T-helper 17 cell (primary cell): Measurements from ENCODE around the gene SYT17. TPM values are rescaled to one million over a fixed set of nuclear protein-coding genes. Genes with fewer than 3 reads are reported as not detected.

Source experiments
- ATAC-seq: fragments of 150-1000 bp; cut with Tn5 transposase; 2 replicates; pipeline ENCODE4 v1.10.0; 2021; ENCODE audit warnings: mild to moderate bottlenecking, moderate library complexity
- DNase-seq, 3 donors: peaks; one replicate each; pipeline versions ENCODE4 v3.0.0 to v3.0.0-alpha.2; 2020 to 2021
- H3K9me3 ChIP-seq: one replicate; pipeline ENCODE4 v1.7.0; 2013; ENCODE audit warnings: low read length, mild to moderate bottlenecking; ENCODE audit not compliant: control insufficient read depth, poor library complexity, severe bottlenecking
- H3K27ac Mint-ChIP-seq: one replicate; pipeline ENCODE4 v1.8.0; 2022; ENCODE audit warnings: mild to moderate bottlenecking, moderate library complexity, mixed read lengths
- H3K27me3 Mint-ChIP-seq: one replicate; pipeline ENCODE4 v1.8.0; 2022; ENCODE audit warnings: mixed read lengths
- H3K36me3 Mint-ChIP-seq: one replicate; pipeline ENCODE4 v1.8.0; 2022; ENCODE audit warnings: low read depth, mixed read lengths
- H3K4me1 Mint-ChIP-seq: one replicate; pipeline ENCODE4 v1.8.0; 2022; ENCODE audit warnings: mild to moderate bottlenecking, mixed read lengths
- H3K4me3 Mint-ChIP-seq: one replicate; pipeline ENCODE4 v1.8.0; 2022; ENCODE audit warnings: mild to moderate bottlenecking, moderate library complexity, mixed read lengths
- total RNA-seq, 4 donors: library from RNA in 2 of 4; stranded (reverse) in 2 of 4; gene quantifications; one replicate each; pipeline ENCODE4 v1.2.3 and lab custom pipeline; 2022 to 2026

SYT17 gene, protein sequence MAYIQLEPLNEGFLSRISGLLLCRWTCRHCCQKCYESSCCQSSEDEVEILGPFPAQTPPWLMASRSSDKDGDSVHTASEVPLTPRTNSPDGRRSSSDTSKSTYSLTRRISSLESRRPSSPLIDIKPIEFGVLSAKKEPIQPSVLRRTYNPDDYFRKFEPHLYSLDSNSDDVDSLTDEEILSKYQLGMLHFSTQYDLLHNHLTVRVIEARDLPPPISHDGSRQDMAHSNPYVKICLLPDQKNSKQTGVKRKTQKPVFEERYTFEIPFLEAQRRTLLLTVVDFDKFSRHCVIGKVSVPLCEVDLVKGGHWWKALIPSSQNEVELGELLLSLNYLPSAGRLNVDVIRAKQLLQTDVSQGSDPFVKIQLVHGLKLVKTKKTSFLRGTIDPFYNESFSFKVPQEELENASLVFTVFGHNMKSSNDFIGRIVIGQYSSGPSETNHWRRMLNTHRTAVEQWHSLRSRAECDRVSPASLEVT
- total RNA-seq = under 1 TPM in 1 of 2 donors, not detected in 1; 0.97 TPM
- total RNA-seq (lab: John Stamatoyannopoulos, UW) = 0 reads per million in 2 donors

DNA sequence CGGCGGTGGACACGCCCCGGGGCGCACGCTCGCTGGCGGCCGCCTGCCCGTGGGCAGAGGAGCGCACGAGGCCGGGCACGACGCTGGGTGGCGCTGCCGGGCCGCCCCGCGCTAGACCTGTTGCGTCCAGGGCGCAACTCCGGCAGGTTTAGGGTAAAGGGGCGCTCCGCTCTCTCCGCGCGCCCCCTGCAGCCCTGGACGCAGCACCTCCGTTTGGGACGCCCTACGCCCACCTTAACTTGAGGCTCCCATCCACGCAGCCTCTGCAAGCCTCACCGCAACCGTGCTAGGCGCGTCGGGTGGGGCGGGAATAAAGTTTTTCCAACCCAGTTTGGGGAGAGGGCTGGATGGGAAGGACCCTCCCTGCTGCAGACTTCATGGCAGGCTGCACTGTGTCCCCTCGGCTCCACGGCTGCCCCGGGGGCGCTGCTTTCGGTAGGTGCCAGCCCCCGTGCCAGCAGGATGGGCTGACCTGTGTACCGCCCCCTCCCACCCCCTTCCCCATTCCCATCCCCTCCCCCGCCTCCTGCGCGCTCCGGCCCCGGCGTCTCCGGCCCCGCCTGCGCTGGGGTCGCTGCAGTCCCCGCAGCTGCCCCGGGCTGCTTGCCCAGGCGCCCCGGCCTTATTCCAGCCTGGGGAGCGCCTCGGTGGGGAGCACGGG, at the start of gene SYT17:
SYT17 (plus strand) TSS at position 531 of the 661 bp plus-strand sequence. CDS start 407 bp downstream, outside the sequence.
- ATAC-seq = peak; percentile 65

DNA sequence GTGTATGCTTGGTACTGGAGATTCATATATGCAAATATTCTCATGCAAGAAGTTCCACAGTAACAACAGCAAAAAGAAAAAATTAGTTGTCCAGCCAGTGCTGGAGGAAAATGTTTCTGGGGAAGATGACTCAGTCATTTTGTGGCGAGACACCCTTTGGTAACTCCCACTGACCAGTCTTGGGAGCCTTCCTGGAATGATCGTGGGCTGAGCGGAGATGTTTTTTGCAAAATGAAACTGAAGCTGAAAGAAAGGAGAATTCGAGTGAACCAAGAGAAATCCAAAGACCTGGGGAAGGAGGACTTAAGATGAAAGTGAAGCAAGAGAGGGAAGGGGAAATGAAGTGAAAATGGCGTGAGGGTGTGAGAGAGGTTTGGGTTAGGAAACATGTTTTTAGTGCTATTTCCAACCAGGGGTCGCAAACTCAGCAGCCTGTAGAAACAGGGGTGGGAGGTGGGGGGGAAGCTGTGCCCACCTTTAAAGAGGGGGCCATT, 49.1 kb upstream of the SYT17 start:
- no peaks in the 10 kb centered on the region for H3K9me3 ChIP-seq

More for the DNA sequence above, at the start of gene SYT17:
- H3K27ac Mint-ChIP-seq = no peak within 1 kb of the TSS
- H3K4me3 Mint-ChIP-seq = no peak within 1 kb of the TSS
- H3K27me3 Mint-ChIP-seq = peaks cover 25% of the 10 kb centered on the region
- H3K36me3 Mint-ChIP-seq = no peaks in the 10 kb centered on the region
- peak in 1 of 3 donors; percentile 8 for DNase-seq
- H3K4me1 Mint-ChIP-seq = peaks cover 2% of the 10 kb centered on the region
- H3K9me3 ChIP-seq = no peaks in the 10 kb centered on the region

DNA sequence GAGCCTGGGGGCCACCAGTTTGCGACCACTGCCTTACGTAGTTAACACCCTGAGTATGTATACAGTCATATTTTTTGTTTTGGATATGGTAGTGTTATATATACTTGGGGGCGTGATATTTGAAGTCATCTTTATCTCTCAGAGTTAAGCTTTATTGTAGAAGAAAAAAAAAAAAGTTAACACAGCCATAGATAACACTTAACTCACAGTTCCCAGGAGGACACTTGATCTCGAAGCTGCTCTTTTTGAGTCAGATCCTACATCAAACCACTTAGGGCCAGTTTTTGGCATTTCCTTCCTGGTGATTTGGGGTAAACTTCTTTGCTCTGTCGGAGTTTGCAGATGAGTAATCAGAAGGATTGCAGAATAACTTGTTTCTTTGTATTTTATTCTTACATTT, 48.5 kb upstream of the SYT17 start:
- no peak for DNase-seq
- Mint-ChIP-seq H3K27ac (no peak overlapping the region), H3K4me3 (no peak overlapping the region), H3K36me3 (peaks cover 3% of the 10 kb centered on the region), H3K27me3 (peaks cover 39% of the 10 kb centered on the region), H3K4me1 (peaks cover 4% of the 10 kb centered on the region)
- no peak for ATAC-seq
- H3K9me3 ChIP-seq = no peaks in the 10 kb centered on the region

More for the DNA sequence above, 49.1 kb upstream of the SYT17 start:
- Mint-ChIP-seq H3K4me1 (peaks cover 4% of the 10 kb centered on the region), H3K36me3 (peaks cover 3% of the 10 kb centered on the region), H3K27ac (peak overlapping the region; percentile 70), H3K27me3 (peaks cover 39% of the 10 kb centered on the region), H3K4me3 (peak overlapping the region; percentile 91)
- DNase-seq (no peak), ATAC-seq (no peak)

DNA sequence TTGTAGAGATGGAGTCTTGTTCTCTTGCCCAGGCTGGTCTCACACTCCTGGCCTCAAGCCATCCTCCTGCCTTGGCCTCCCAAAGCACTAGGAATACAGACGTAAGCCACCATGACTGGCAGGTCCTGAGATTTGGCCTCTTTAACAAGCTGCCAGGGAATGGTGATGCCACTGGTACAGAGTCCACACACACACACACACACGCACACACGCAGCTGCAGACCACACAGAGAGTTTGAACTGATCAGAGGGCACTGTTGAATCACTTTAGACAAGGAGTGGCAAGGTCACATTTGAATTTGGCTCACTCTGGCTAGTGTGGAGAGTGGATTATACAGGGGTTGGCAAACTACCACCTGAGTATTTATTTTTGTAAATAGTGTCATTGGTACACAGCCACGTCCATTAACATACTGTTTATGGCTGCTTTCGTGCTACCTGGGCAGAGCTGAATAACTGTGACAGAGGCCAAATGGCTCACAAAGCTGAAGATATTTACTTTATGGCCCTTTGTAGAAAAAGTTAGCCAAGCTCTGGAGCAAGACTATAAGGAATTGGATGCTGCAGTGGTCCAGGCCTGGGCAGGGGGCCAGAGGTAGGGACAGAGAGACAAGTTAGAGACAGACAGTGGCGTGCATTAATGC, 44.4 kb upstream of the SYT17 start:
- peaks cover 18% of the 10 kb centered on the region for H3K27me3 Mint-ChIP-seq
- H3K9me3 ChIP-seq = no peaks in the 10 kb centered on the region
- no peak overlapping the region for H3K27ac Mint-ChIP-seq
- peaks cover 4% of the 10 kb centered on the region for H3K4me1 Mint-ChIP-seq
- DNase-seq (no peak), ATAC-seq (no peak)
- H3K4me3 Mint-ChIP-seq = no peak overlapping the region
- H3K36me3 Mint-ChIP-seq = peaks cover 3% of the 10 kb centered on the region

DNA sequence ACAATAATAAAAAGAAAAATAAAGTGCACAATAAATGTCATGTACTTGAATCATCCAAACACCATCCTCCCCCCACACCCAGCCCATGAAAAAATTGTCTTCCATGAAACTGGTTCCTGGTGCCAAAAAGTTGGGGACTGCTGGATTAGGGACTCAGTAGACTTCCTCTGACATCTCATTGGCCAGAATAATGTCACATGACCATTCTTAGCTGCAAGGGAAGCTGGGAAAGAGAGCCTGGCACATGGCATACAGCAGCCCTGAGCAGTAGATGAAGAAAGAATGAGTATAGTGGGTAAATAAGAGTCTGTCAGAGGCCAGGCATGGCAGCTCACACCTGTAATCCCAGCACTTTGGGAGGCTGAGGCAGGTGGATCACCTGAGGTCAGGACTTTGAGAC, 41.7 kb upstream of the SYT17 start:
- ATAC-seq = no peak
- Mint-ChIP-seq H3K27ac (no peak overlapping the region), H3K27me3 (peaks cover 14% of the 10 kb centered on the region), H3K4me1 (peaks cover 7% of the 10 kb centered on the region), H3K4me3 (no peak overlapping the region), H3K36me3 (no peaks in the 10 kb centered on the region)
- no peaks in the 10 kb centered on the region for H3K9me3 ChIP-seq
- DNase-seq = no peak

DNA sequence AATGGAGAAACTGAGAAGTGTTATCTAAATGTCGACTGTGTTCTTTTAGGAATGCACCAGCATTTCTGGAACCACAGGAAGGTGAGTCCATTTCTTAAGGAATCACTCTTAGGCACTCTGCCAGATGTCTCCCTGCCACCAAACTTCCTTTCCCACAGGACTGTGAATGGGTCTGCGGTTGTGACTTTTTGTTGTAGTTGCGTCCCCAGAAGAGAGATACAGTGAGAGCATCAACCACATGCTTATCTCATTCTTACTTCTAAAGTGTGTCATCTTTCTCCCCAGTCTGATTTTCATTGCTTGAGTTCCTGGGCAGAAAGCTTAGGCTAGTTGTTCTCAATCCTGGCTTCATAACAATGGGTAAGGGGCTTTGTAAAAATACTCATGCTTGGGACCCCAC, 40.8 kb upstream of the SYT17 start:
- no peaks in the 10 kb centered on the region for H3K36me3 Mint-ChIP-seq
- no peaks in the 10 kb centered on the region for H3K9me3 ChIP-seq
- no peak for DNase-seq
- no peak overlapping the region for H3K4me3 Mint-ChIP-seq
- H3K27ac Mint-ChIP-seq = no peak overlapping the region
- ATAC-seq = no peak
- peaks cover 8% of the 10 kb centered on the region for H3K4me1 Mint-ChIP-seq
- H3K27me3 Mint-ChIP-seq = peaks cover 10% of the 10 kb centered on the region

DNA sequence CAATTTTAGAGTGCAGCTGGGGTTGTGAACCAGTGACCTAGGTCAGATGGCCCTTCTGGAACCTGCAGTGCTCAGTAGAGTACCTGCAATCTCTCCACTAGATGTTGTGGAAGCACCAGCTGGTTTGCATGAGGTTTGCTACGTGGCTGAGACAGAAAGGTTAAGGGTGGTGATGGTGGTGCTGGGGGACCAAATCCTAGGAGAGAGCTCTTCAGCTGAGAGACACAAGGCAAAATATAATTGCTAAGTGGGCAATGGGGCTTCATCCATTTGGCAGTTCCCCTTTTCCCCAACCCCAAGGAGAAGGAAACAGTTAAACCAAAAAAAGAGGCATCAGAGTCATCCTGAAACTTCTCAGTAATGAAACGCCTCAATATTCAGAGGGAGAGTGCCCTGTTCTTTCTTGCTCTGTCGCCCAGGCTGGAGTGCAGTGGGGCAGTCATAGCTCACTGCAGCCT, 40.3 kb upstream of the SYT17 start:
- Mint-ChIP-seq H3K4me1 (peaks cover 8% of the 10 kb centered on the region), H3K27ac (no peak overlapping the region), H3K27me3 (peaks cover 5% of the 10 kb centered on the region), H3K4me3 (no peak overlapping the region), H3K36me3 (no peaks in the 10 kb centered on the region)
- H3K9me3 ChIP-seq = no peaks in the 10 kb centered on the region
- DNase-seq = no peak
- no peak for ATAC-seq

DNA sequence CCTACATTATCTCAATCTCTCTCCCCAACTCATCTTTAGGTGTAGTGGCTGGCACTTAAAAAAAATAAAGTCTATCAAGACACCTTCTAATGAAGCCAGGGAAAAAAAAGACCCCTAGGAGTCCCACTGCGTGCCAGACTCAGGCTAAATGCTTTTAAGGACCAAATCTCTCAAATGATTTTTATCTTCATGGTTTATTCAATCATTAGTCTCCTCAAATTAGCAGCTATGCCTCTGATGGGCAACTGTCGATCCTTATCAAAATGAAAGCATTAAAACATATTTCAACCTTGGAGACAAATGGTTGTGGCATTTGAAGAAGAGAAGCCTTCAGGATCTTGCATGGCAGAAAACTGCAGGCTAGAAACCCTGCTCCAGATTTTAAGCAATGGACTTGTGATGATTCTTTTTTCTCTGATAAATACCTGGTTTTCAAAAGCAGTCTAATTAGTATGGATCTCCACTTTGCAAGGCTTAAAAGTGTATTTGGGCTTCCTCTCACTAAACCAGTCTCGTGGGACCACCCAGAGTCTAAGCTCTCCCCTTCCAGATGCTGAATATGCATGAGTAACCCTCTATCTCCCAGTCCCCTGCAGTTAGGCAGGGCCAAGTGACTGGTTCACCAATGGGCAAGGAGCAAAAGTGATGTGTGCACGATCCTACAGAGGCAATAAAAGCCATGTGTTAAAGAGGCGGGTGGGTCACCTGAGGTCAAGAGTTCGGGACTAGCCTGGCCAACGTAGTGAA, 39.4 kb upstream of the SYT17 start:
- Mint-ChIP-seq H3K27ac (no peak overlapping the region), H3K27me3 (peaks cover 4% of the 10 kb centered on the region), H3K36me3 (no peaks in the 10 kb centered on the region), H3K4me1 (peaks cover 8% of the 10 kb centered on the region), H3K4me3 (no peak overlapping the region)
- no peaks in the 10 kb centered on the region for H3K9me3 ChIP-seq
- ATAC-seq (no peak), DNase-seq (no peak)

DNA sequence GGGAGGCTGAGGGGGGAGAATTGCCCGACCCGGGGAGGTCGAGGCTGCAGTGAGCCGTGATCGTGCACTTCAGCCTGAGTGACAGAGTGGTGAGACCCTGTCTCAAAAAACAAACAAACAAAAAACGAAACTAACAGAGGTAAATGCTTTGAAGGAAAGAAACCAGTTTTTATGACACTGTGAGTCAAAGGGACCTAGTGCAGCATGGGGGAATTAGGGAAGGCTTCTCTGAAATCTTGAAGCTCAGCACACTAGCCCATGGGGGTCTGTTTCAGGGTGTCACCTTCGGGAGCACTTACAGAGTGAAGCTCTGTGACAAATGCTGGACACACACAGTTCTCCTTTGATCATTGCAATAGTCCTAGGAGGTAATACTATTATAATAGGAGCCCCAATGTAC, 37.7 kb upstream of the SYT17 start:
- H3K27me3 Mint-ChIP-seq = peaks cover 4% of the 10 kb centered on the region
- no peak for ATAC-seq
- no peak overlapping the region for H3K4me3 Mint-ChIP-seq
- no peak overlapping the region for H3K27ac Mint-ChIP-seq
- DNase-seq = no peak
- no peaks in the 10 kb centered on the region for H3K9me3 ChIP-seq
- no peaks in the 10 kb centered on the region for H3K36me3 Mint-ChIP-seq
- peaks cover 8% of the 10 kb centered on the region for H3K4me1 Mint-ChIP-seq

DNA sequence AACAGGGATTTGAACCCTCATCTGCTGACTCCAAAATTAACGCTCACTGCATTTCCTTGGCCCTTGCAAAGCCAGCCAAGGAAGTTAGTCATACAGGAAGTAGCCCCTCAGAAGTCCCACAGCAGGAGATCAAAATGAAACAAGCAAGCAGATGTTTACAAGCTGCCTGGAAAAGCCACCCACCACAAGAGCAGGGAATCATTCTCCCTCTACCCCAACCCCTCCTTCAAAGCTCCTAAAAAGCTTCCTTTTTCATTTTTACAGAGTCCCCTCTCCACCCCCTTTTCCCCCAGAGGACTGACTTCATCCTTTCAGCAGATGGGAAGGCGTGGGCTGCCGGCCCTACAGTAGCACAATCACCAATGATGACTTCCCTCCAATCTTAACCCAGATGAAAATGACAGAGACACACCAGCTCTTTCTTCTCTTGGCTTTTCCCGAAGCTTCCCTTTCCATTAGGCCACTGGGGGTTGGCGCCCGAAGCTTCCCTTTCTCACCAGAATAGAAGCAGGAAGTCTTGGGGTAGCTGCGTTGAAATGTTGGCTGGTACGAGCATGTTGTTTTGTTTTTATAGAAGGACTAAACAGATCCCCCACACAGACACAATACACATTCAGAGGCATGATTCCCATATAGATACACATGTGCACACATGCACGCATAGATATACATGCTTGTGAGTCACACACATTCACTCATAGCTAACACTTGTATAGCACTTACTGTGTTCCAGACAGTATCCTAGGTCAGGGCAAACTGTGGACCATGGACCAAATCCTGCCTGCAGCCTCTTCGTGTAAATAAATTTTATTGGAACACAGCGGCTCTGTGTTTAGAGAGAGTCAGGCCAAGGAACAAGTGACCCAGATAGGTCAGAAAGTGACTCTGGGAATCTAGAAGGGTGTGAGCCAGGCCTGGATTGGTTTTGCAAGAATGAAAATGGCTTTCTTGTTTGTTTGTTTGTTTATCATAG, 36.9 kb upstream of the SYT17 start:
- H3K9me3 ChIP-seq = no peaks in the 10 kb centered on the region
- Mint-ChIP-seq H3K27ac (no peak overlapping the region), H3K4me1 (peaks cover 8% of the 10 kb centered on the region), H3K4me3 (peak overlapping the region; percentile 78), H3K36me3 (no peaks in the 10 kb centered on the region), H3K27me3 (peaks cover 4% of the 10 kb centered on the region)
- DNase-seq = no peak
- ATAC-seq = no peak

DNA sequence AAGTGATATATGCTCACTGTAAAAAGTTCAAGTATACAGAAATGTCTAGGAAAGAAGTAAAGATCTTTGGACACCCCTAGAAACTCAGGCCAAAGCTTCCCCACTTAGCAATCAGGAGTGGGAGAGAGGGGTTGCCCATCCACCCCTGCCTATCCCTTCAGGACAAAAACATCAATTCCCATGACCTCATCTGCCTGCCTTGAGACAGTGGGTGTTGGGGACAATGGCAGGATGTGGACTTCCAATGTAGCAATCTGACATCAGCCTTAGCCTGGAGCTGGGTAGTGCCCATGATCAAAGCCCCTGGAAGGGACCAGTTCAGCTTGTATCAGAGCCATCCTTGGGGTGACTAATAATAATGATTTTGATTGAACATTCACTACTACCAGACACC, 36.2 kb upstream of the SYT17 start:
- no peak for ATAC-seq
- peaks cover 8% of the 10 kb centered on the region for H3K4me1 Mint-ChIP-seq

DNA sequence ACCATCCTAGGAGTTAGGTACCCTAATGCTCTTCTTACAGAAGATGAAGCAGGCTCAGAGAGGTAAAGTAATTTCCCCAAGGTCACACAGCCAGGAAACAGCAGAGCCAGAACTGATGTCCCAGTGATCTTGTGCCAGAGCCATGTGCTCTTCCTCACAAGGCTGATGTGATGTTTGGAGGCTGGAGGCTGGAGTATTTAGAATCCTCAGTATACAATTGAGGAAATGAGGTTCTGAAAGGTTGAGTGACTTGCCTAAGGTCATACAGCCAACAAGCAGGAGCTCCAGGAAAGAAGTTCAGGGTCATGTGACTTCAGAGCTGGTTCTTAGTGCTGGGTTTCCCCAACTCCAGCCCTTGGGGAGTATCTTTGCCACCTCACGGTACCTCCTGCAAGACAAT, 35.8 kb upstream of the SYT17 start:
- DNase-seq (no peak), ATAC-seq (no peak)
- Mint-ChIP-seq H3K4me3 (no peak overlapping the region), H3K36me3 (no peaks in the 10 kb centered on the region), H3K4me1 (peaks cover 8% of the 10 kb centered on the region), H3K27me3 (peaks cover 4% of the 10 kb centered on the region), H3K27ac (no peak overlapping the region)
- no peaks in the 10 kb centered on the region for H3K9me3 ChIP-seq

More for the DNA sequence above, 36.2 kb upstream of the SYT17 start:
- DNase-seq = no peak
- Mint-ChIP-seq H3K4me3 (no peak overlapping the region), H3K36me3 (no peaks in the 10 kb centered on the region), H3K27me3 (peaks cover 4% of the 10 kb centered on the region), H3K27ac (no peak overlapping the region)
- no peaks in the 10 kb centered on the region for H3K9me3 ChIP-seq
